HepG2 (cell line): ENCODE measurements around the gene LMOD1.

Experiments used
- BHLHE40 ChIP-seq: IDR thresholded peaks from 2 replicates; pipeline ENCODE4 v1.6.1; 2011; ENCODE audit warnings: low read length, improper control_type of control experiment
- CTCF ChIP-seq: sonication (generic); formaldehyde crosslinking; IDR thresholded peaks from 2 replicates; pipeline ENCODE4 v1.5.0; 2020; ENCODE audit warnings: mild to moderate bottlenecking, missing genetic modification reagents, moderate library complexity
- FUBP1 ChIP-seq: sonication (generic); formaldehyde crosslinking; IDR thresholded peaks from 2 replicates; pipeline ENCODE4 v1.5.1; 2020; ENCODE audit warnings: missing genetic modification reagents, mild to moderate bottlenecking, borderline replicate concordance
- HDAC1 ChIP-seq: sonication (generic); formaldehyde crosslinking; IDR thresholded peaks from 2 replicates; pipeline ENCODE4 v1.5.1; 2020; ENCODE audit warnings: mild to moderate bottlenecking, missing genetic modification reagents
- ZBTB7A ChIP-seq: sonication (generic); formaldehyde crosslinking; IDR thresholded peaks from 2 replicates; pipeline ENCODE4 v1.8.0; 2022; ENCODE audit warnings: mild to moderate bottlenecking, missing genetic modification reagents
- ZFP90 ChIP-seq: sonication (generic); formaldehyde crosslinking; IDR thresholded peaks from 2 replicates; pipeline ENCODE4 v1.8.0; 2022; ENCODE audit warnings: missing genetic modification reagents, mild to moderate bottlenecking, inconsistent platforms, borderline replicate concordance
- ZNF460 ChIP-seq: sonication (generic); formaldehyde crosslinking; IDR thresholded peaks from 2 replicates; pipeline ENCODE4 v1.5.1; 2020; ENCODE audit warnings: missing genetic modification reagents, mild to moderate bottlenecking, borderline replicate concordance
- ZNF788 ChIP-seq: sonication (generic); formaldehyde crosslinking; IDR thresholded peaks from 2 replicates; pipeline ENCODE4 v1.5.0; 2020; ENCODE audit warnings: mild to moderate bottlenecking, missing genetic modification reagents, borderline replicate concordance

DNA sequence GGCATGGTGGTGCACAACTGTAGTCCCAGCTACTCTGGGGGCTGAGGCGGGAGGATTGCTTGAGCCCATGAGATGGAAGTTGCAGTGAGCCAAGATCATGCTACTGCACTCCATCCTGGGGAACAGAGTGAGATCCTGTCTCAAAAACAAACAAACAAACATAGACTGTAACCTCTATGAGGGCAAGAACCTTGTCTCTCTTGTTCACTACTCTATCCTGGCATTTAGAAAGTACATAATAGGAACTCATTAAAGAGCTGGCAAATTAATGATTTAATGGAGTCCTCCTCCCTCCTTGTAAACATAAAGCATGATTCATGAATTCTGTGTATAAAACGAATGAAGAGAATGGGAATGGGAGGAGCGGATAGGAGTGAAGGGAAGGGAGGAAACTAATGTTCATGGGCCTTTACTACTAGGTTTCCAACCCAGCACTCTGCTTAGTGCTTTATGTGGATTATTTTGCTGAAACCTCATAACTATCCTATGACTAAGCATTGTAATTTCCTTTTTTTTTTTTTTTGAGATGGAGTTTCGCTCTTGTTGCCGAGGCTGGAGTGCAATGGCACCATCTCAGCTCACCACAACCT lies 8.6 kb downstream of the LMOD1 start:
- no peak for TF ChIP-seq FUBP1
- no peak for TF ChIP-seq ZFP90 (CRISPR knock-in tag)
- TF ChIP-seq ZNF788 (CRISPR knock-in tag): no peak
- TF ChIP-seq HDAC1 (CRISPR knock-in tag): no peak
- no peak for TF ChIP-seq CTCF (CRISPR knock-in tag)
- no peak for TF ChIP-seq ZBTB7A (CRISPR knock-in tag)
- TF ChIP-seq ZNF460 (CRISPR knock-in tag): no peak
- no peak for TF ChIP-seq BHLHE40
